ENCODE measurements around the gene HABP4.

Gene HABP4

GRCh38 chr9:96514800-96515158 is 64.8 kb downstream of the HABP4 start:
- TF ChIP-seq POLR2AphosphoS5 (IDR thresholded peaks at IDR 0.05; ENCODE audit: low read depth) (no peak), REST (IDR thresholded peaks at IDR 0.05; ENCODE audit: insufficient replicate concordance, low read depth) (no peak), CTCF (IDR thresholded peaks at IDR 0.05; ENCODE audit: insufficient read depth, low read length) (no peak), GABPA (IDR thresholded peaks at IDR 0.05; ENCODE audit: low read depth) (no peak), SPI1 (IDR thresholded peaks at IDR 0.05; ENCODE audit: borderline replicate concordance, low read depth) (no peak)
- no peak overlapping the region for H3K4me3 ChIP-seq (replicated peaks; ENCODE audit: insufficient read depth, low read length)
- no peak overlapping the region for H3K27ac ChIP-seq (replicated peaks)
- H3K27me3 ChIP-seq (ENCODE audit: insufficient read depth, poor library complexity, severe bottlenecking), result no peaks in the 10 kb centered on the region
- DNase-seq (ENCODE audit: low read depth in 1 of 2, low spot score in 1 of 2), result no peak

DNA sequence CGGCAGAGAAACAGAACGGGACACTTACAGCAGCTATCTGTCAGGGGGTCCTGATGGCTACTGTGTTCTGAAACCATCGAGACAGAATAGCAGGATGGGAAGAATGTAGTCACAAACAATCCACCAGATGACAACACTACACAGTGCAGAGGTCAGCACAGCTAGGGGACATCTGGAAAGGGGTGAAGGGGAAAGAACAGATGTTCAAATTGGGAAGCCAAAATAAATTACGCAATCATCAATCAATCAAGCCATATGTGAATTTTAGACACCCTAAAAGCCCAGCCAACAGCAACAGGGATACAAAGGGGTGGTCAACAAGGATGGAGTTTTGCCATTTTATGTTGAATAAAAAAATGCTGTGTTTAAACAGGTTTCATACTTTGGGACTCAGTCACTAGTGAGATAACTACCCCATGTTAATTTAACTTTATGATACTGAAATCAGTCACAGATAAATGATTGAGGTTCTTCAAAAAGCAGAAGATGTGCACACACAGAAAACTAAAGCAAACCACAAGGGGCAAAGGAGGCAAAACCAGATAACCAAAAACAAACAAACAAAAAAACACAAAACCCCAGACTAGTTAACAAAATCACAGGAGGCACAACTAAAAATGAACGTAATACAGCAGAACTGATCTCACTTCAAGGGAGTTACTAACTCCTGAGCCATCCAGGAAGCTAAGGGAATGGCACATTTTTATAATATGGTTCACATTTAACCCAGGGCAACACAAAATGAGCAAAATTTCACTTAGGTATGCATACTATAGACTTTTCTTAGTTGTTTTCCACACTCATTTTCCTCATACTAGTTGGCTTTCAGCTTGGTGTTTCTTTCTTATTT is 65.9 kb downstream of the HABP4 start:
- no peak for DNase-seq (ENCODE audit: low read depth in 1 of 2, low spot score in 1 of 2)
- Histone ChIP-seq H3K27ac (replicated peaks) (no peak overlapping the region), H3K27me3 (ENCODE audit: insufficient read depth, poor library complexity, severe bottlenecking) (no peaks in the 10 kb centered on the region), H3K4me3 (replicated peaks; ENCODE audit: insufficient read depth, low read length) (no peak overlapping the region)
- TF ChIP-seq CTCF (IDR thresholded peaks at IDR 0.05; ENCODE audit: insufficient read depth, low read length) (no peak), SPI1 (IDR thresholded peaks at IDR 0.05; ENCODE audit: borderline replicate concordance, low read depth) (no peak), REST (IDR thresholded peaks at IDR 0.05; ENCODE audit: insufficient replicate concordance, low read depth) (no peak), POLR2AphosphoS5 (IDR thresholded peaks at IDR 0.05; ENCODE audit: low read depth) (no peak), GABPA (IDR thresholded peaks at IDR 0.05; ENCODE audit: low read depth) (no peak)

- DNase-seq (ENCODE audit: low read depth in 1 of 2, low spot score in 1 of 2), result no peak
- H3K4me3 ChIP-seq (replicated peaks; ENCODE audit: insufficient read depth, low read length), result no peak overlapping the region
- TF ChIP-seq SPI1 (IDR thresholded peaks at IDR 0.05; ENCODE audit: borderline replicate concordance, low read depth), result no peak
- no peak overlapping the region for H3K27ac ChIP-seq (replicated peaks)
- H3K27me3 ChIP-seq (ENCODE audit: insufficient read depth, poor library complexity, severe bottlenecking), result no peaks in the 10 kb centered on the region
Observed at GRCh38 chr9:96519095-96519494, 69.1 kb downstream of the HABP4 start.

GRCh38 chr9:96519787-96520186 is 69.8 kb downstream of the HABP4 start:
- TF ChIP-seq SPI1 (IDR thresholded peaks at IDR 0.05; ENCODE audit: borderline replicate concordance, low read depth) (no peak), REST (IDR thresholded peaks at IDR 0.05; ENCODE audit: insufficient replicate concordance, low read depth) (no peak), CTCF (IDR thresholded peaks at IDR 0.05; ENCODE audit: insufficient read depth, low read length) (no peak), POLR2AphosphoS5 (IDR thresholded peaks at IDR 0.05; ENCODE audit: low read depth) (no peak), GABPA (IDR thresholded peaks at IDR 0.05; ENCODE audit: low read depth) (no peak)
- H3K4me3 ChIP-seq (replicated peaks; ENCODE audit: insufficient read depth, low read length), result no peak overlapping the region
- DNase-seq (ENCODE audit: low read depth in 1 of 2, low spot score in 1 of 2), result no peak
- H3K27me3 ChIP-seq (ENCODE audit: insufficient read depth, poor library complexity, severe bottlenecking), result no peaks in the 10 kb centered on the region
- no peak overlapping the region for H3K27ac ChIP-seq (replicated peaks)
